GM21723 (cell line): Measurements from ENCODE around the gene KRT71.

Source experiments
- ATAC-seq: cut with Tn5 transposase; IDR thresholded peaks from one replicate; pipeline ENCODE4 v1.9.1; 2021; ENCODE audit warnings: mild to moderate bottlenecking, moderate library complexity; ENCODE audit not compliant: unreplicated experiment

KRT71 gene

DNA sequence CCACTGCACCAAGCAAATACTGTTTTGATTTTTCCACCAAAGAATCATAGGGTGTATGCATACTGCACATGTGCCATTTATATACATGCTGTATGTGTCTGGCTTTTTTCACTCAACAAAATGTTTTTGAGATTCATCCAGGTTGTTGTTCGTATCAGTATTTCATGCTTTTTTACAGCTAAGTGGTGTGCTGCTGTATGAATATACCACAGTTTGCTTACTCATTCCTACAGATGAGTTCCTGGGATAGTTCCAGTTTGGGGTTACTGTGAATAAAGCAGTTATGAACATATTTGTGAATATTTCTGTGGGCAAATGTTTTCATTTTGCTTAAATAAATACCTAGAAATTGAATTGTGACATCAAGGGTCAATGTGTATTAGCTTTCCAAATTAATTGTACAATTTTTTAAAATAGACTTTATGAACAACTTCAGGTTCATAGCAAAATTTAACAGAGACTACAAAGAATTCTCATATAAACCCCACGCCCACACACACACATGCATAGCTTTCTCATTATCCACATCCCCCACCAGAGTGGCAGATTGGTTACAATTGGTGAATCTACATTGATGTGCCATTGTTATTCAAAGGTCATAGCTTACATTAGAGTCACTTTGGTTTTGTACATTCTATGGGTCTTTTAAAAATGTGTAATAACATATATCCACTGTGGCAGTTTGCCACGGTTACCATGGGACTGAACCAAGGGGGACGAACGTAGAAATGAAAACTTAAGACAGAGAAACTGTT, 53.0 kb downstream of the KRT71 start:
- no peak for ATAC-seq

DNA sequence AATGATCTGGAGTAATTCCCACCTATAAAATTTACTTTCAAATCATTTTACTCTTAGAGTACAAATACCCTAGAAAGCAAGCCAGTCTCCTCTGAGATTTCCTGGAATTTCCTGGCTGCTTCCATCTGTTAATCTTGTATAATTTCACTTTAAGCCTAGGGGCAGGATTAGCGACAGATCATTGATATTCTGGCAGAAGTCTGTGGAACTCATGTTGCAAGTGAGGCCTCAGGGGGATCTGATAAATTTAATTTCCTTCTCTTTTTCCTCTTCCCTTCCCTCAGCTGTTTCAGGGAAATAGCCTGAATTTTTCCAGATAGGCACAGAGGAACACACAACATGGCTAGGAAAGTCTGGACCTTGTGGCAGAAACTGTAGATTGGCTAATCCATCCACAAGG, 54.0 kb downstream of the KRT71 start:
- no peak for ATAC-seq

DNA sequence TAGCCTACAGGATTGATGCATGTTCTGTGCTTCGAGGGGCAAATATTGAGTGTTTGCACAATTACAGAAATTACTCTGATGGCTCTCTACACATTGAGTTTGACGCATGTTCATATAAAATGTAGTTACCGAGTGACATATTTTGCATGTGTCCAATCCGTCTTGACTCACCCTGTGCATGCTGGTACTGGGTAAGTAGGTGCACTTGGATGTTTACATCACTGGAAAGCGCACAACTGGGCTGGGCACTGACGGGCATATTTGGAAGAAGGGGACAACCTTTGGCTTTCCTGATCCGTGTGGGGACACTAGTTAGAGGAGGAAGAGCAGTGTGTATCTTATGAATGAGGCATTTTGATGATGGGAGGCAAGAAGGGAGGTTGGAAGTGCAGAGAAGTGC, 55.0 kb downstream of the KRT71 start:
- ATAC-seq = no peak

DNA sequence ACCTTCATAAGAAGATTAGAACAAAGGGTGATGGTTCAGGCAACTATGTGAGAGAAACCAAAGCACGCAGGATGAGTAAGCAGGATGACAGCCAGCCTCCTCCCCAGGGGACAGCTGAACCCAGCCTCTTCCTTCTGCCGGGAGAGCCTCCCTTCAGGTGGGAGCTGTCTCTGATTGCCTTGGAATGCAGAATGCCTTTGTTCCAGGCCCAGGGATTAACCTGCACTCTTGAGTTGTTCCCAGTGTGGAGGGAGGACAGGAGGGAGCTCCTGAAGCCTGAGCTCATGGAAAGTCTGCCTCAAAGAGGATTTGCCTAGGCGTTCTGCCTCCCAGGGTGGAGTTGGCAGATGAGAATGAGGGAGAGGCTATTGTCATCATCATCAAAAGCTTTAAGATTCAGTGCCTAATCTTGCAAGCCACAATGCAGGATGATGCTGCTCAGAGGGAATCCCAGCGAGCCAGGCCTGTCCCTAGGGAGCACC, 56.3 kb downstream of the KRT71 start:
- no peak for ATAC-seq

DNA sequence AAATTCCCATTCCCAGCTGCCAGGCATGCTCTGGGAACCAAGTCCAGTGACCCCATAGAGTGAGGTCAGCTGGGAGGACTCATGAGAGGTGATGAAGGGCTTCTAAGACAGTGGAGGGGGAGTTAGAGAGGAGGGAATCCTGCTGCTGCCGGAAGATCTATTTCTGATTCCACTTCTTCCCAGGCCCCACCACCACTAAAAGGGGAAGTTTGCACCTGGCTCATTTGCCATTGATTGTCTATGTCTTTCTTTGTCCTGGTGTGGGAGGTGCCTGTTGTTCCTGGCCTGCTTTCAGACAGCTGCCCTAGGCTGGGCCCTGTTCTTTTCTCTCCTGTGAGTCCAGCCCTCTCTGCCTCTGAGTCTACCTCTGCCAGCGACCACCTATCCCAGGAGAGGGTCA, 56.9 kb downstream of the KRT71 start:
- no peak for ATAC-seq

DNA sequence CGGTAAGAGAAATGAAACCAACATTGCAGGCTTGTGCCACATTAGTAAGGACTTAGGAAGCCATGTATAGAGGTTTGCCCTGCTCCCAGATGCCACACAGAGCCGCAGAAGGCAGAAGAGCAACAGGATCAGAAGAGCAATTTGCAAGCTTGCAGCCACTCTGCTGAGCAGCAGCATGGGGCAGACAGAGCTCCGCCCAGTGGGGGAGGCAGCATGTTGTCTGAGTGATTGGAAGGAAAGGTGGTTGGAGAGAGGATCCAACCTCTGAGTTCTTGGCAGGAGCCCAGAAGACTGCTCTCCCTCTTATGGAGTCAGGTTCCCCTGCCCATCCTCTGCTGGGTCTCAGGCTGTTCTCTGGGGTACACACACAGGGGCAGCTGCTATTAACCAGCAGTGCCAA, 57.6 kb downstream of the KRT71 start:
- no peak for ATAC-seq

DNA sequence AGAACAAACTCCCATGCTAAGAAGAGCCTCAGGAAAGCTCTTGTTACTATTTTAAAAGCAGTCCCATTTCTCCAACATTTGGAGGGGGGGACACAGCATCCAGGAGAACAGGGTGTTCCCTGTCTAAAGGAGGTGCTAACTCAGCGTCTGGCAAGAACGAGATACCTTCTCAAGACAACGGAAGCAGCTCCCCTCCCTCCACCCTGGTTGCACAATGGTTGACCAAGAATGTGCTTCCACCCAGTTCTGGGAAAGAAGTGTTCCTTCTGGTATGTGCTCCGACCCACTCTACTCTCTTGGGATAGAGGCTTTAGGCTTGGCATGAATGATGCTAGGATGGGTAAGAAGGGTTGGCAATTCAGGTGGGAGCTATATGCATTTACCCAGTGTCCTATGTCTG, 58.4 kb downstream of the KRT71 start:
- ATAC-seq = no peak

DNA sequence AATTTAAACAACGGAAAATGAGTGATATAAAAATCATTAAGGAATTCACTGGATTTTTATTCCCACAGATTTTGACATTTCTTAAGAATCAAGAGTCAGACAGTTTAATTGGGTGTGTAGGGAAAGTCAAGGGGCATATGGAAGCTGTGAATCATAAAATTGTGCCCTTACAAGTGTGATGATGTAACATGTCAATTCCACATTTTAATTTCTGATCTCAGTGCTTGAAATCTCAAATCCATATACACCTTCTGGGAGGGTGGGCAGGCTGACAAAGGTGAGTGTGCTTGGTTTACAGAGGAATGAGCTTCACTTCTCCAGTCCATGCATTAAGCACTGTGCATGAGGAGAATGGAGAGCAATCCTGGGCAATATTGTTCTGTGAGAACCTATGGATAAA, 58.8 kb downstream of the KRT71 start:
- no peak for ATAC-seq
